Activated CD4-positive, alpha-beta T cell treated with anti-CD3 and anti-CD28 coated beads for 1 hour (primary cell): ENCODE measurements around the gene CD3E.

Source experiments
- DNase-seq: peaks from one replicate; pipeline ENCODE4 v3.0.0-alpha.2; 2020

CD3E gene

GRCh38 chr11:118334745-118335144 lies 30.2 kb downstream of the CD3E start:
- no peak for DNase-seq

GRCh38 chr11:118338637-118339061 lies 34.1 kb downstream of the CD3E start:
- DNase-seq = peak; percentile 85

GRCh38 chr11:118339281-118339961 lies 34.9 kb downstream of the CD3E start:
- DNase-seq = no peak

DNA sequence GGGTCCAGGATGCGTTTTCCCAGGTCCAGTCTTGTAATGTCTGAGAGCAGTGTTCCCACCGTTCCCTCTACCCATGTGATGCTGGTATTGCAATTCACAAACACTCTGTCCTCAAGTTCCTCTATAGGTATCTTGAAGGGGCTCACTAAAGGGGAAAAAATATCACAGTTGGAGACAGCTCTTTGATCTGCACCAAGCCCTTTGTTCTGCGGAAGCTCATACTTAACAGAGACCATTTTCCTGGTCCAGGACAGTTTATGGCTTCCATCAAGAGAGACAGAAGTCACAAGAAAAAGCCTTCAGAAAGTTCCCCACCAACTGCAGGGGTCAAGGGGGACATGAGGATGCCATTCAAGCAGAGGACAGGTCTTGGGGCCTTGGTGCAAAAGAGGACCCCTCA lies 35.9 kb downstream of the CD3E start:
- no peak for DNase-seq

DNA sequence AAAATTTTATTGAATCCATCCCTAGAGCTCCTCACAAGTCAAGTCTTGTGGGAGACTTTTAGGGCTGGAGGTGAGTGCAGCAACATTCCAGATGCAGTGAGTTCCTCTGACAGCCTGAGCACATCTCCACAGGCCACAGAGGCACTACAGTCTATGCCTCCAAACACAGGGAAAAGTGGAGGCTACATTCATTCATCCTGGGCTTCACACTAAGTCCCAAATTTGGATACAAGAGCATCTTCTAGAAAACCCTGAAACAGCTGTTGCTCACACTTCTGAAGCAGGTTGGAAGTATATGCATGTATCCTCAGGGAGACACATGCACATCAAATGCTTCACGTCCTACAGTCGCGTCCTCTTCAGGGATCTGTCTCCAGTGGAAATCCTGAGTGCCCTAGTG lies 36.7 kb downstream of the CD3E start:
- DNase-seq = no peak

DNA sequence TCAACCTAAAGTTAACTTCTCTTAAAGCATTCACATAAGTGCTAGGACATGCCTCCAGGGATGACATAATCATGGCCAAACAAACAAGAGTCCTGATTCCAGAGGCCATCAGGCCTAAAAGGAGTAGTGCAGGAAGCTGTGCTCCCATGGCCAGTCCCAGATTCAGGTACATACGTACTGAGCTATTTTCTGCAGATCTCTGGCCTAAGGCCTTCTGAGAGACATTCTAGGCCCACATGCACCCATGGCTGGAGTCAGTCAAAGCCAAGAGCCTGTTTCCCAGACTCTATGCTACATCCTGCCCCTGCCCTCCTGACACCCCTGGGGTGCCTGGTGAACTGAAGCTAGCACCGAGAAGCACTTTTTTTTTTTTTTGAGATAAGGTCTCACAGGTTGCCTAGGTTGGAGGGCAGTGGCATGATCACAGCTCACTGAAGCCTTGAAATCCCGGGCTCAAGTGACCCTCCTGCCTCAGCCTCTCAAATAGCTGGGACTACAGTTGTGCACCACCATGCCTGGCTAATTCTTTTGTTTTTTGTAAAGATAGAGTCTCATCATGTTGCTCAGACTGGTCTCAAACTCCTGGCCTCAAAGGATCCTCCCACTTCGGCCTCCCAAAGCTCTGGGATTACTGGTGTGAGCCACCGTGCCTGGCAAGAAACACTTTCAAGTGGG lies 37.4 kb downstream of the CD3E start:
- DNase-seq = no peak

GRCh38 chr11:118342503-118343161 lies 38.1 kb downstream of the CD3E start, which contains the start of gene CD3D:
TSS of gene CD3D (minus strand) at chr11:118342705. CDS start at chr11:118342607, 98 bp downstream.
- peak; percentile 60 for DNase-seq

GRCh38 chr11:118343248-118343647 lies 38.7 kb downstream of the CD3E start:
- no peak for DNase-seq

GRCh38 chr11:118343981-118344515 lies 39.5 kb downstream of the CD3E start, which contains the start of gene CD3G:
TSS of gene CD3G (plus strand) at chr11:118344344. CDS start at chr11:118344424, 80 bp downstream.
- DNase-seq = peak; percentile 59

- DNase-seq = no peak
Measured at GRCh38 chr11:118349475-118349874, 44.9 kb downstream of the CD3E start.

GRCh38 chr11:118353084-118353710 lies 48.7 kb downstream of the CD3E start:
- no peak for DNase-seq

GRCh38 chr11:118358071-118358470 lies 53.5 kb downstream of the CD3E start:
- DNase-seq = no peak

- DNase-seq = peak; percentile 98
Measured at GRCh38 chr11:118359295-118359958, 54.9 kb downstream of the CD3E start, which contains the start of gene UBE4A. TSS of gene UBE4A (plus strand) at chr11:118359600. CDS start at chr11:118365081, 5,481 bp downstream.

GRCh38 chr11:118364956-118365615 lies 60.6 kb downstream of the CD3E start:
- DNase-seq = no peak
